Pancreas (tissue), 10 donors: ENCODE data around the gene INPP5J. TPM values are rescaled to one million over a fixed set of nuclear protein-coding genes. Genes with fewer than 3 reads are reported as not detected.
A peak's percentile ranks its signal among the peaks of the same experiment; 100 is the strongest.

Experiments
- ATAC-seq, 4 donors: fragments of 200-7000 bp; cut with Tn5 transposase; one replicate each; pipeline versions ENCODE4 v1.8.0 to v1.9.1; 2020; ENCODE audit warnings: mild to moderate bottlenecking in 4 of 4, moderate library complexity in 4 of 4
- DNase-seq, 6 donors: peaks; one replicate each; pipeline ENCODE4 v3.0.0-alpha.2; 2020
- FAIRE-seq: peaks from 2 replicates; lab custom pipeline; 2012; peaks lifted over from hg19 to GRCh38; lab: Jason Lieb, UNC
- H3K27ac ChIP-seq, 4 donors: fragments of 200-600 bp; sonication (generic); 1 replicate in 3 of 4; 2 replicates in 1 of 4; pipeline versions ENCODE4 v1.5.0 to v1.8.0; 2020
- H3K27me3 ChIP-seq, 4 donors: fragments of 200-600 bp; one replicate each; pipeline ENCODE4 v1.8.0; 2021
- H3K36me3 ChIP-seq, 3 donors: fragments of 200-600 bp; sonication (generic) in 1 of 3; one replicate each; pipeline versions ENCODE4 v1.5.0 to v1.8.0; 2020 to 2021
- H3K4me1 ChIP-seq, 3 donors: fragments of 200-600 bp; one replicate each; pipeline ENCODE4 v1.8.0; 2021
- H3K4me3 ChIP-seq, 4 donors: fragments of 200-600 bp; sonication (generic) in 2 of 4; one replicate each; pipeline versions ENCODE4 v1.5.0 to v1.8.0; 2020 to 2021
- H3K9me3 ChIP-seq, 4 donors: fragments of 200-600 bp; one replicate each; pipeline ENCODE4 v1.8.0; 2021
- CTCF ChIP-seq, 4 donors: fragments of 200-600 bp; sonication (generic) in 3 of 4; IDR thresholded peaks; one replicate each; pipeline versions ENCODE4 v1.5.0 to v1.8.0; 2021; ENCODE audit warnings: antibody characterized with exemption in 4 of 4
- WGBS, 2 donors: extraction: QIAGEN DNeasy Blood & Tissue Kit; methylation state at CpG; one replicate each; pipeline ENCODE4 v1.1.7; 2013; 5-methylcytosine and 5-hydroxymethylcytosine counted together
- intact Hi-C, 3 donors: fragments of 100-400 bp; cut with DNase I; formaldehyde crosslinking; loops; one replicate each; pipeline versions ENCODE4 v1.11.1 to v1.14.2; 2022
- polyA plus RNA-seq, 2 donors: library from polyadenylated mRNA; stranded (reverse); fragments of 200-250 nt; gene quantifications; one replicate each; pipeline ENCODE4 v1.2.3, GENCODE V29; 2013
- total RNA-seq, 6 donors: library from RNA; stranded (reverse); fragmentation: NEBNext Ultra II Directional in 4 of 6; extraction: Animal tissue kit (Norgen Biotek cat#: 25700) in 4 of 6; gene quantifications; one replicate each; pipeline versions ENCODE4 v1.2.1 to v1.2.4, GENCODE V29; 2021 to 2023
- donor health status: healthy with polysubstance abuse.
- donor health status: DM: no; HTN: no; CAD: no; lungs with moderate emphysema.
- donor health status: DM: no; HTN: no; CAD: no.
- donor health status: control.
- donor health status: control.
- donor health status: Bipolar disorder and iron deficiency.
- donor health status: DM: yes; HTN: yes; CAD: no.
- donor health status: DM: no; HTN: no; CAD: no.
- donor health status: DM: no; HTN: no; CAD: no.
- donor health status: DM: yes; HTN: yes; CAD: no.

INPP5J gene
- total and polyA plus RNA-seq, 8 donors = 4.5 to 25.0 (median 10.3) TPM

GRCh38 chr22:31143537-31143936, 20.8 kb downstream of the INPP5J start:
- Histone ChIP-seq H3K36me3 (no peaks in the 10 kb centered on the region), H3K4me3 (no peak overlapping the region), H3K27me3 (no peaks in the 10 kb centered on the region), H3K4me1 (no peaks in the 10 kb centered on the region), H3K9me3 (no peaks in the 10 kb centered on the region), H3K27ac (no peak overlapping the region)
- no peak for ATAC-seq
- intact Hi-C loops = no loop called here
- 86 to 91% methylated on average over 3 of the region's 3 CpGs for WGBS, 2 donors
- peak in 1 of 6 donors; percentile 35 for DNase-seq
- TF ChIP-seq CTCF (IDR thresholded peaks at IDR 0.05) = no peak
- FAIRE-seq = no peak

GRCh38 chr22:31144223-31144622, 21.5 kb downstream of the INPP5J start:
- no peaks in the 10 kb centered on the region for H3K36me3 ChIP-seq
- no peak for DNase-seq
- H3K27ac ChIP-seq = no peak overlapping the region
- no peak for ATAC-seq
- intact Hi-C loops = no loop called here
- no peak overlapping the region for H3K4me3 ChIP-seq
- no peak for FAIRE-seq
- no peaks in the 10 kb centered on the region for H3K9me3 ChIP-seq
- TF ChIP-seq CTCF (IDR thresholded peaks at IDR 0.05) = no peak
- peaks cover 0 to 2% (median 0%) of the 10 kb centered on the region in 3 donors for H3K4me1 ChIP-seq
- H3K27me3 ChIP-seq = no peaks in the 10 kb centered on the region

- peak; percentile 3 to 44 (median 28) for ATAC-seq
These were observed 25.7 kb downstream of the INPP5J start for GRCh38 chr22:31148488-31148887.

GRCh38 chr22:31148953-31149627, 26.3 kb downstream of the INPP5J start:
- ATAC-seq (peak; percentile 93 to 100 (median 98)), DNase-seq (peak in 5 of 6 donors; percentile 65 to 84 (median 70)), FAIRE-seq (no peak)
- H3K27ac ChIP-seq = peak overlapping the region in 1 of 4 donors; percentile 22
- H3K27me3 ChIP-seq = no peaks in the 10 kb centered on the region
- H3K36me3 ChIP-seq = no peaks in the 10 kb centered on the region
- peaks cover 0 to 2% (median 0%) of the 10 kb centered on the region in 3 donors for H3K4me1 ChIP-seq
- H3K9me3 ChIP-seq = no peaks in the 10 kb centered on the region
- whole genome bisulfite sequencing, 2 donors = 6 to 10% methylated on average over 5 of the region's 5 CpGs
- peak; percentile 67 to 80 (median 75) for TF ChIP-seq CTCF (IDR thresholded peaks at IDR 0.05)
- intact Hi-C loops = loop anchor here in 1 of 3 donors (5.0 kb wide), 1 partner anchor 42 kb away; the partner anchor contains the start of gene SELENOM
- H3K4me3 ChIP-seq = no peak overlapping the region

More at GRCh38 chr22:31148488-31148887, 25.7 kb downstream of the INPP5J start:
- Histone ChIP-seq H3K4me1 (peaks cover 0 to 2% (median 0%) of the 10 kb centered on the region in 3 donors), H3K9me3 (no peaks in the 10 kb centered on the region), H3K27me3 (no peaks in the 10 kb centered on the region), H3K27ac (peak overlapping the region in 1 of 4 donors; percentile 22), H3K4me3 (no peak overlapping the region), H3K36me3 (no peaks in the 10 kb centered on the region)
- FAIRE-seq (no peak), DNase-seq (no peak)
- intact Hi-C loops = loop anchor here in 1 of 3 donors (5.0 kb wide), 1 partner anchor 41 kb away; the partner anchor contains the start of gene SELENOM
- TF ChIP-seq CTCF (IDR thresholded peaks at IDR 0.05) = no peak
- 87 to 88% methylated on average over 1 of the region's 1 CpG for WGBS, 2 donors

GRCh38 chr22:31150615-31151014, 27.8 kb downstream of the INPP5J start:
- no peak for DNase-seq
- intact Hi-C loops = loop anchor here in 1 of 3 donors (10.0 kb wide), 1 partner anchor 206 kb away; no protein-coding TSS in a partner anchor
- H3K9me3 ChIP-seq = no peaks in the 10 kb centered on the region
- H3K27ac ChIP-seq = no peak overlapping the region
- no peak for ATAC-seq
- H3K4me3 ChIP-seq = no peak overlapping the region
- peaks cover 0 to 2% (median 0%) of the 10 kb centered on the region in 3 donors for H3K4me1 ChIP-seq
- TF ChIP-seq CTCF (IDR thresholded peaks at IDR 0.05) = peak in 2 of 4 donors; percentile 8 to 15
- no peaks in the 10 kb centered on the region for H3K27me3 ChIP-seq
- H3K36me3 ChIP-seq = no peaks in the 10 kb centered on the region
- 32 to 38% methylated on average over 3 of the region's 3 CpGs for WGBS, 2 donors
- FAIRE-seq = no peak
